Spleen (tissue), 7 donors: ENCODE results near the gene MBD5.

Source experiments
- POLR2A ChIP-seq, 3 donors: fragments of 450-650 bp; IDR thresholded peaks; one replicate each; pipeline ENCODE4 v1.5.1; 2017; ENCODE audit warnings: antibody characterized with exemption in 3 of 3, mild to moderate bottlenecking in 1 of 3
- TF ChIP-seq, protein P1 (sequence below), 11 experiments: fragments of 200-600 bp in 7 of 11; fragments of 450-650 bp in 4 of 11; sonication (generic) in 4 of 11; IDR thresholded peaks in 8 of 11; conservative IDR thresholded peaks in 3 of 11; 1 replicate in 7 of 11; 2 replicates in 4 of 11; pipeline versions ENCODE4 v1.4.0 to v1.8.0; 2016 to 2021; ENCODE audit warnings: antibody characterized with exemption in 11 of 11, inconsistent platforms in 4 of 11, mild to moderate bottlenecking in 1 of 11
- donor health status: DM: no; HTN: no; CAD: no; lungs with moderate emphysema.
- donor health status: DM: no; HTN: no; CAD: no.
- donor health status: DM: no; HTN: no; CAD: no.

DNA sequence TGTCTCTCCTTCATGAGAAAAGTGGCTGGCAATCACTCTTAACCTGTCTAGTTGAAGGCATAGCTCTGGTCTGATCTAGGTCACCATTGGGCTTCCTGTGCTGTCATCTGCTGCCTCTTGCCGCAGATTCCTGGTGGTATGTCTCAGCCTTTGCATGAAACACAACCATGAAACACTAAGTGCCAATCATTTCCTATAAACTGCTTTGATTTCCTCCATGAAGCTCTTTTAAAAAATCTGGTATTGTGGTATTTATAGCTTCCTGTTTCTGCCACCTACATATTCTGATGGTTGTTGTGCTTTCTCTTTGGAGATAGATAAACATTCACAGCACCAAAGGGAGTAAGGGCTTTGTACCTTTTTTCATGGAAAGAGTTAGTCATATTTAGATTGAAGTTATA is 503.6 kb downstream of the MBD5 start:
- TF ChIP-seq, protein P1, sequence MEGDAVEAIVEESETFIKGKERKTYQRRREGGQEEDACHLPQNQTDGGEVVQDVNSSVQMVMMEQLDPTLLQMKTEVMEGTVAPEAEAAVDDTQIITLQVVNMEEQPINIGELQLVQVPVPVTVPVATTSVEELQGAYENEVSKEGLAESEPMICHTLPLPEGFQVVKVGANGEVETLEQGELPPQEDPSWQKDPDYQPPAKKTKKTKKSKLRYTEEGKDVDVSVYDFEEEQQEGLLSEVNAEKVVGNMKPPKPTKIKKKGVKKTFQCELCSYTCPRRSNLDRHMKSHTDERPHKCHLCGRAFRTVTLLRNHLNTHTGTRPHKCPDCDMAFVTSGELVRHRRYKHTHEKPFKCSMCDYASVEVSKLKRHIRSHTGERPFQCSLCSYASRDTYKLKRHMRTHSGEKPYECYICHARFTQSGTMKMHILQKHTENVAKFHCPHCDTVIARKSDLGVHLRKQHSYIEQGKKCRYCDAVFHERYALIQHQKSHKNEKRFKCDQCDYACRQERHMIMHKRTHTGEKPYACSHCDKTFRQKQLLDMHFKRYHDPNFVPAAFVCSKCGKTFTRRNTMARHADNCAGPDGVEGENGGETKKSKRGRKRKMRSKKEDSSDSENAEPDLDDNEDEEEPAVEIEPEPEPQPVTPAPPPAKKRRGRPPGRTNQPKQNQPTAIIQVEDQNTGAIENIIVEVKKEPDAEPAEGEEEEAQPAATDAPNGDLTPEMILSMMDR (IDR thresholded peaks at IDR 0.05 in 8 of 11, conservative IDR thresholded peaks at IDR 0.05 in 3 of 11): no peak
- no peak for TF ChIP-seq POLR2A (IDR thresholded peaks at IDR 0.05)
